ENCODE data around the gene CYLD. TPM values are rescaled to one million over a fixed set of nuclear protein-coding genes. Genes with fewer than 3 reads are reported as not detected.

Gene CYLD
- total and polyA plus RNA-seq, 2 experiments from 2014 or later, result 21.7 to 32.6 TPM

DNA sequence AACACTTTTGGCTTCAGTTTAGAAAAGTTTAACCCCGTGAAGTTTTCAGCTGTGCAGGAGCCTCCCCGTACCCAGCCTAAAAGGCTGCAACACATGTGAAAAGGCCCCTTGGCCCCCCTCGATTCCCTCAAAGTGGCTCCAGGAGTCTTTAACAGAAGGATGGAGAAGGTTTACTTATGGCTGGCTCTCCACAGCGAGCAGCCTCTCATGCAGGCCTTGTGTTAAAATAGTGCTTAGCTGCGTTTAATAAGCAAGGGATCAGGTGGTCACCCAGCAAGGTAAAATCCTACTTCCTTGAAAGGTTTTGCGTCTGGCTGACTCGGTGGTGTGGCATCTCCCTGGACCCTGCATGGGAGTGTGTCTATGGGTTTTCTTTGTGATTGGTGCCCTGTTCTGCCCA lies 8.4 kb upstream of the CYLD start:
- no peaks in the 10 kb centered on the region for H3K9me3 ChIP-seq (ENCODE audit: low read depth)
- no peak overlapping the region for H3K4me2 ChIP-seq (ENCODE audit: unreplicated experiment)
- no peak for TF ChIP-seq EZH2 (IDR thresholded peaks at IDR 0.05; ENCODE audit: insufficient read depth, poor library complexity, severe bottlenecking)
- TF ChIP-seq EZH2phosphoT487 (IDR thresholded peaks at IDR 0.05; ENCODE audit: insufficient read depth, low read depth), result no peak
- in situ Hi-C loops (cut with MboI), result no loop called here
- H3K27ac ChIP-seq, result no peak overlapping the region
- H3F3A ChIP-seq (ENCODE audit: insufficient read depth), result no peaks in the 10 kb centered on the region
- H4K20me1 ChIP-seq (ENCODE audit: insufficient read depth), result no peaks in the 10 kb centered on the region
- H3K9ac ChIP-seq, result no peak overlapping the region
- no peak for DNase-seq
- no peaks in the 10 kb centered on the region for H3K79me2 ChIP-seq (ENCODE audit: insufficient read depth)
- no peaks in the 10 kb centered on the region for H3K4me1 ChIP-seq (ENCODE audit: insufficient read depth)
- H3K36me3 ChIP-seq (ENCODE audit: low read depth), result no peaks in the 10 kb centered on the region
- no peaks in the 10 kb centered on the region for H3K9me2 ChIP-seq (ENCODE audit: insufficient read depth)
- no peaks in the 10 kb centered on the region; the same call in 1 of the 2 replicates for H3K27me3 ChIP-seq (replicated peaks; ENCODE audit: insufficient read depth)
- 89 to 91% methylated on average over 7 of the region's 7 CpGs for WGBS, 2 experiments (ENCODE audit: low coverage in 1 of 2, low lambda C conversion rate in 2 of 2, missing lambda C conversion rate in 2 of 2)
- H2AFZ ChIP-seq, result no peak overlapping the region
- H3K4me3 ChIP-seq, result no peak overlapping the region

DNA sequence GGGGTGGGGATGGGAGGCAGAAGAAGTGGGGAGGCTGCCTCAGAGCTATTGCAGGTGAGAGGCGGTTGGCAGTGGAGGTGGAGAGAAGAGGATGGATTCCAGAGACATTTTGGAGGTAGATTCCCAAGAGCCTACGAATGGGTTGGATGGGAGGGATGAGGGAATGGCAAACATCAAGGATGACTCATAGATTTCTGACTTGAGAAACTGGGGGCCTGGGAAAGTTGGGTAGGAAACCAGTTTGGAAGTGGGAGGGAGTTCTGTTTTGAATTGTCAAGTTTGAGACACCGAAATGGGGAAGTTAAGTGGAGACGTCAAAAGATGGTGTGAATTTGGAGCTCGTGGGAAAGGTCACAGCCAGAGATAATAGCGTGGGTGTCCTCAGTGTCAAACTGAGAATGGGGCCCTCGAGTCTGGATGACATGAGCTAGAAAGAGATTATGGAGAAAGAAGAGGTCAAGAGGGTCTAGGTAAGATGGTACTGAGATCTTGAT lies 6.2 kb upstream of the CYLD start:
- H3K9ac ChIP-seq, result no peak overlapping the region
- H3K9me3 ChIP-seq (ENCODE audit: low read depth), result no peaks in the 10 kb centered on the region
- H3F3A ChIP-seq (ENCODE audit: insufficient read depth), result no peaks in the 10 kb centered on the region
- H4K20me1 ChIP-seq (ENCODE audit: insufficient read depth), result no peaks in the 10 kb centered on the region
- no peaks in the 10 kb centered on the region for H3K36me3 ChIP-seq (ENCODE audit: low read depth)
- in situ Hi-C loops (cut with MboI), result no loop called here
- no peak overlapping the region for H2AFZ ChIP-seq
- H3K4me2 ChIP-seq (ENCODE audit: unreplicated experiment), result no peak overlapping the region
- TF ChIP-seq EZH2phosphoT487 (IDR thresholded peaks at IDR 0.05; ENCODE audit: insufficient read depth, low read depth), result no peak
- no peak for TF ChIP-seq EZH2 (IDR thresholded peaks at IDR 0.05; ENCODE audit: insufficient read depth, poor library complexity, severe bottlenecking)
- H3K27ac ChIP-seq, result no peak overlapping the region
- WGBS, 2 experiments (ENCODE audit: low coverage in 1 of 2, low lambda C conversion rate in 2 of 2, missing lambda C conversion rate in 2 of 2), result 83% methylated on average over 7 of the region's 7 CpGs
- no peaks in the 10 kb centered on the region for H3K9me2 ChIP-seq (ENCODE audit: insufficient read depth)
- H3K4me3 ChIP-seq, result no peak overlapping the region
- DNase-seq, result no peak
- H3K79me2 ChIP-seq (ENCODE audit: insufficient read depth), result no peaks in the 10 kb centered on the region
- no peaks in the 10 kb centered on the region for H3K27me3 ChIP-seq (replicated peaks; ENCODE audit: insufficient read depth)
- H3K4me1 ChIP-seq (ENCODE audit: insufficient read depth), result no peaks in the 10 kb centered on the region

DNA sequence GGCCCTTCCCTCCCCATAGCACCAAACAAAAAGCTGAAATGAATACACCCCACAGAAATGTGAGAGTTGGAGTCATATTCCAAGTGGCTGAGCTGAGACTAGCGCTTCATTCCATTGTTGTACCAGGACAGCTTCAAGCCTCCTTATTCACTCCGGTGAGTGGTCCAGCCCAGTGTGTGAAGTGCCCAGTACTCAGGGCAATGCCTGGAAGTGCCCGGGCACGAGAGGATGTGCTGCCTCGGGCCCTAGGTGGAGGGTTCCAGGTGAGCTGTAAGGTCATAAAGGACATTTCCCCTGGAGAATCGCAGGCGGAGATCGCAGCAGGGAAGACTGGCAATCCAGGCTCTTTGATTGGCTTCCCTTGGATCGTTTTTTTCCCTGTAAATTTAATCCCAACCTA lies 5.4 kb upstream of the CYLD start:
- Histone ChIP-seq H4K20me1 (ENCODE audit: insufficient read depth) (no peaks in the 10 kb centered on the region), H3K9me2 (ENCODE audit: insufficient read depth) (no peaks in the 10 kb centered on the region), H3K4me1 (ENCODE audit: insufficient read depth) (no peaks in the 10 kb centered on the region), H3K27me3 (replicated peaks; ENCODE audit: insufficient read depth) (no peaks in the 10 kb centered on the region), H3K9me3 (ENCODE audit: low read depth) (no peaks in the 10 kb centered on the region), H3K27ac (no peak overlapping the region), H3K4me2 (ENCODE audit: unreplicated experiment) (no peak overlapping the region), H2AFZ (no peak overlapping the region), H3K79me2 (ENCODE audit: insufficient read depth) (no peaks in the 10 kb centered on the region), H3K9ac (no peak overlapping the region), H3K36me3 (ENCODE audit: low read depth) (no peaks in the 10 kb centered on the region), H3F3A (ENCODE audit: insufficient read depth) (no peaks in the 10 kb centered on the region; the same call in 1 of the 2 replicates), H3K4me3 (no peak overlapping the region)
- DNase-seq, result no peak
- no peak for TF ChIP-seq EZH2 (IDR thresholded peaks at IDR 0.05; ENCODE audit: insufficient read depth, poor library complexity, severe bottlenecking)
- no peak for TF ChIP-seq EZH2phosphoT487 (IDR thresholded peaks at IDR 0.05; ENCODE audit: insufficient read depth, low read depth)
- 86% methylated on average over 9 of the region's 9 CpGs for WGBS, 2 experiments (ENCODE audit: low coverage in 1 of 2, low lambda C conversion rate in 2 of 2, missing lambda C conversion rate in 2 of 2)
- in situ Hi-C loops (cut with MboI), result no loop called here

DNA sequence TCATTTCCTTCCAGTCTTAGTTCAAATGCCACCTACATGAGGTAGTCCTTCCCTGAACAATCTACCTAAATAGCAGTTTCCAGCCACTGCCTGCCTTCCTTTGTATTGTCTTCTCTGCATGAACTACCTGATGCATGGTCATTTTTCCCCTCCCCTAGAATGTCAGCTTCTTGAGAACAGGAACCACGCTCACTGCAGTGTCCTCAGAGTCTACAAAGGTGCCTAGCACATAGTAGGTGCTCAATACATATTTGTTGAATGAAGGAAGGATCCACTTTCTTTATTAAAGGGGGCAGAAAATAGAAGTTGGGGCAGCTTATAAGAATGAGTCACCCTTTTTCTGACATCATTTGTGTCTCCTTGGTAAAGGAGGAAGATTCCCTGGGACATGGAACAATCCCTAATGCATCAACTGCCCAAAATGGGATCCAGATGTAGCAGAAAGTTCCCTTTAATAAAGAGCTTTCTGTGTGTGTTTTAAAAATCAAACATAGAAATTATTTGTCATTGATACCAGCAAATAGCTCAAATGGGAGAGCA lies 4.4 kb upstream of the CYLD start:
- peak; percentile 47 for DNase-seq
- H3K27ac ChIP-seq, result no peak overlapping the region
- in situ Hi-C loops (cut with MboI), result no loop called here
- no peak overlapping the region for H2AFZ ChIP-seq
- no peak for TF ChIP-seq EZH2phosphoT487 (IDR thresholded peaks at IDR 0.05; ENCODE audit: insufficient read depth, low read depth)
- no peak for TF ChIP-seq EZH2 (IDR thresholded peaks at IDR 0.05; ENCODE audit: insufficient read depth, poor library complexity, severe bottlenecking)
- H3K9ac ChIP-seq, result no peak overlapping the region
- no peaks in the 10 kb centered on the region for H3K79me2 ChIP-seq (ENCODE audit: insufficient read depth)
- no peaks in the 10 kb centered on the region for H3K9me3 ChIP-seq (ENCODE audit: low read depth)
- H3K9me2 ChIP-seq (ENCODE audit: insufficient read depth), result no peaks in the 10 kb centered on the region
- no peaks in the 10 kb centered on the region for H3K4me1 ChIP-seq (ENCODE audit: insufficient read depth)
- H3K4me2 ChIP-seq (ENCODE audit: unreplicated experiment), result no peak overlapping the region
- WGBS, 2 experiments (ENCODE audit: low coverage in 1 of 2, low lambda C conversion rate in 2 of 2, missing lambda C conversion rate in 2 of 2), result 95 to 96% methylated on average over 1 of the region's 1 CpG
- H4K20me1 ChIP-seq (ENCODE audit: insufficient read depth), result no peaks in the 10 kb centered on the region
- no peaks in the 10 kb centered on the region; the same call in 1 of the 2 replicates for H3F3A ChIP-seq (ENCODE audit: insufficient read depth)
- H3K36me3 ChIP-seq (ENCODE audit: low read depth), result no peaks in the 10 kb centered on the region
- H3K27me3 ChIP-seq (replicated peaks; ENCODE audit: insufficient read depth), result no peaks in the 10 kb centered on the region
- no peak overlapping the region for H3K4me3 ChIP-seq
